ENCODE data around the gene ITPR1. TPM values are rescaled to one million over a fixed set of nuclear protein-coding genes. Genes with fewer than 3 reads are reported as not detected.

ITPR1 gene
- total RNA-seq, 1 experiment from 2014 or later, result 8.7 TPM

DNA sequence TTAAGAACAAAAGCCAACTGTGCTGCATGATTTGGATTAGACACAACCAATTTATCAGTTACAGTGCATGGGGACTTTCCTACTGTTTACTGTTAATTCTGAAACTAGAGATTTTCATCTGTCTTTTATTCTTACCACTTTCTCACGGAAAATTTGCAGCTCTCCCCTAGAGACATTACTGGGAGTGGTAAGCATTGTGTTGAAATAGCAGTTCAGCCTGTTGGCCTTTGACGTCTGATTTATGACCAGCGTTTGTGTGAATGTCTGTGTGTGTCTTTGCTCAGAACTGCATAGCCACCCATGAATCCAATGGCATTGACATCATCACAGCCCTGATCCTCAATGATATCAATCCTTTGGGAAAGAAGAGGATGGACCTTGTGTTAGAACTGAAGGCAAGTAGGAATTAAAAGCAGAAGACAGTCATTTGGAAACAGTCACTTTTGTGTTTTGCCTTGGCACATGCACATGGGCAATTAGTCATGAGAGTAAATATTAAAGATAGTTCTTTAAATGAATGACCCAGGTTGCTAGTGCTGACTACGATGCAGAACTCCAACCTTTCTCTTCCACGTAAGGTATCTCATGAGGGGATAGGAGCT is 283.9 kb downstream of the ITPR1 start:
- ATAC-seq (no peak), DNase-seq (ENCODE audit: low read depth, low spot score) (no peak)
- Histone ChIP-seq H3K27ac (ENCODE audit: low read length) (no peak overlapping the region), H3K36me3 (ENCODE audit: control insufficient read depth, insufficient read depth, low read length) (no peaks in the 10 kb centered on the region), H3K9me3 (ENCODE audit: control insufficient read depth, insufficient read depth, low read depth, low read length) (no peaks in the 10 kb centered on the region), H3K27me3 (ENCODE audit: control insufficient read depth, insufficient read depth, low read length) (no peaks in the 10 kb centered on the region), H3K4me3 (ENCODE audit: low read depth in 2 of 2, low read length in 2 of 2) (no peak overlapping the region), H3K4me1 (ENCODE audit: control insufficient read depth, insufficient read depth, low read length) (no peaks in the 10 kb centered on the region; the same call in none of the 2 replicates)
- CTCF ChIA-PET, result no interaction called here
- TF ChIP-seq, protein P1, sequence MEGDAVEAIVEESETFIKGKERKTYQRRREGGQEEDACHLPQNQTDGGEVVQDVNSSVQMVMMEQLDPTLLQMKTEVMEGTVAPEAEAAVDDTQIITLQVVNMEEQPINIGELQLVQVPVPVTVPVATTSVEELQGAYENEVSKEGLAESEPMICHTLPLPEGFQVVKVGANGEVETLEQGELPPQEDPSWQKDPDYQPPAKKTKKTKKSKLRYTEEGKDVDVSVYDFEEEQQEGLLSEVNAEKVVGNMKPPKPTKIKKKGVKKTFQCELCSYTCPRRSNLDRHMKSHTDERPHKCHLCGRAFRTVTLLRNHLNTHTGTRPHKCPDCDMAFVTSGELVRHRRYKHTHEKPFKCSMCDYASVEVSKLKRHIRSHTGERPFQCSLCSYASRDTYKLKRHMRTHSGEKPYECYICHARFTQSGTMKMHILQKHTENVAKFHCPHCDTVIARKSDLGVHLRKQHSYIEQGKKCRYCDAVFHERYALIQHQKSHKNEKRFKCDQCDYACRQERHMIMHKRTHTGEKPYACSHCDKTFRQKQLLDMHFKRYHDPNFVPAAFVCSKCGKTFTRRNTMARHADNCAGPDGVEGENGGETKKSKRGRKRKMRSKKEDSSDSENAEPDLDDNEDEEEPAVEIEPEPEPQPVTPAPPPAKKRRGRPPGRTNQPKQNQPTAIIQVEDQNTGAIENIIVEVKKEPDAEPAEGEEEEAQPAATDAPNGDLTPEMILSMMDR (IDR thresholded peaks at IDR 0.05), result no peak
- TF ChIP-seq, protein P2, sequence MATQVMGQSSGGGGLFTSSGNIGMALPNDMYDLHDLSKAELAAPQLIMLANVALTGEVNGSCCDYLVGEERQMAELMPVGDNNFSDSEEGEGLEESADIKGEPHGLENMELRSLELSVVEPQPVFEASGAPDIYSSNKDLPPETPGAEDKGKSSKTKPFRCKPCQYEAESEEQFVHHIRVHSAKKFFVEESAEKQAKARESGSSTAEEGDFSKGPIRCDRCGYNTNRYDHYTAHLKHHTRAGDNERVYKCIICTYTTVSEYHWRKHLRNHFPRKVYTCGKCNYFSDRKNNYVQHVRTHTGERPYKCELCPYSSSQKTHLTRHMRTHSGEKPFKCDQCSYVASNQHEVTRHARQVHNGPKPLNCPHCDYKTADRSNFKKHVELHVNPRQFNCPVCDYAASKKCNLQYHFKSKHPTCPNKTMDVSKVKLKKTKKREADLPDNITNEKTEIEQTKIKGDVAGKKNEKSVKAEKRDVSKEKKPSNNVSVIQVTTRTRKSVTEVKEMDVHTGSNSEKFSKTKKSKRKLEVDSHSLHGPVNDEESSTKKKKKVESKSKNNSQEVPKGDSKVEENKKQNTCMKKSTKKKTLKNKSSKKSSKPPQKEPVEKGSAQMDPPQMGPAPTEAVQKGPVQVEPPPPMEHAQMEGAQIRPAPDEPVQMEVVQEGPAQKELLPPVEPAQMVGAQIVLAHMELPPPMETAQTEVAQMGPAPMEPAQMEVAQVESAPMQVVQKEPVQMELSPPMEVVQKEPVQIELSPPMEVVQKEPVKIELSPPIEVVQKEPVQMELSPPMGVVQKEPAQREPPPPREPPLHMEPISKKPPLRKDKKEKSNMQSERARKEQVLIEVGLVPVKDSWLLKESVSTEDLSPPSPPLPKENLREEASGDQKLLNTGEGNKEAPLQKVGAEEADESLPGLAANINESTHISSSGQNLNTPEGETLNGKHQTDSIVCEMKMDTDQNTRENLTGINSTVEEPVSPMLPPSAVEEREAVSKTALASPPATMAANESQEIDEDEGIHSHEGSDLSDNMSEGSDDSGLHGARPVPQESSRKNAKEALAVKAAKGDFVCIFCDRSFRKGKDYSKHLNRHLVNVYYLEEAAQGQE (IDR thresholded peaks at IDR 0.05; ENCODE audit: insufficient read depth in 1 of 2, low read depth in 2 of 2, low read length in 1 of 2), result no peak
- TF ChIP-seq TCF7L2 (IDR thresholded peaks at IDR 0.05; ENCODE audit: low read depth, low read length), result no peak
- TF ChIP-seq POLR2AphosphoS5 (IDR thresholded peaks at IDR 0.05; ENCODE audit: low read depth, low read length), result no peak
- TF ChIP-seq SIN3A (IDR thresholded peaks at IDR 0.05; ENCODE audit: borderline replicate concordance, insufficient read depth, low read depth, low read length), result no peak
- in situ Hi-C loops (cut with HindIII; ENCODE audit: low pct_unique_long_range_greater_than_20kb, low sequenced_read_pairs), result no loop called here
- intact Hi-C loops (cut with micrococcal nuclease; ENCODE audit: unreplicated experiment), result no loop called here
- no TSS peak for BruUV-seq (replicated peaks)
- POLR2A ChIA-PET, result no interaction called here

DNA sequence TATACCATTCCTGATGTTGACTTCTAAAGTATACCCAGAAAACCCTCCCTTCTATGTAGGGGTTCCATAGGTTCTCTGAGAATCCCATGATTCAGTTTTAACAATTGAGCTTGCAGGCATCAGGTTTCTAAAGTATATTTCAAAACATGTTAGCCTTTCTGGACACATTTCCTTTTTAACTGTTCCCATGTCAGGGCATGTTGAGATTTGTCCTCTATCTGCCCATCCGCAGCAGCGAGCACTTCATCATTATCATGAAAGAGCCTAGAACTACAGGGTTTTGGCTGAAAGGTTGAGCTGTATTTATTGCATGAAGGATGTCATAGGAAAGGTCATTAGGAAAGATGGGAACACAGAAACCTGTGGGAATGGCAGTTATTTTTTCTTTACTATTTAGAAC is 285.0 kb downstream of the ITPR1 start:
- ATAC-seq, result no peak
- Histone ChIP-seq H3K9me3 (ENCODE audit: control insufficient read depth, insufficient read depth, low read depth, low read length) (no peaks in the 10 kb centered on the region), H3K36me3 (ENCODE audit: control insufficient read depth, insufficient read depth, low read length) (no peaks in the 10 kb centered on the region), H3K4me3 (ENCODE audit: low read depth in 2 of 2, low read length in 2 of 2) (no peak overlapping the region), H3K27ac (ENCODE audit: low read length) (no peak overlapping the region), H3K27me3 (ENCODE audit: control insufficient read depth, insufficient read depth, low read length) (no peaks in the 10 kb centered on the region), H3K4me1 (ENCODE audit: control insufficient read depth, insufficient read depth, low read length) (no peaks in the 10 kb centered on the region)
- ChIA-PET POLR2A (no interaction called here), CTCF (no interaction called here)
- no TSS peak for BruUV-seq (replicated peaks)
- TF ChIP-seq, protein P2 (IDR thresholded peaks at IDR 0.05; ENCODE audit: insufficient read depth in 1 of 2, low read depth in 2 of 2, low read length in 1 of 2), result no peak
- TF ChIP-seq SIN3A (IDR thresholded peaks at IDR 0.05; ENCODE audit: borderline replicate concordance, insufficient read depth, low read depth, low read length) (no peak), POLR2AphosphoS5 (IDR thresholded peaks at IDR 0.05; ENCODE audit: low read depth, low read length) (no peak), TCF7L2 (IDR thresholded peaks at IDR 0.05; ENCODE audit: low read depth, low read length) (no peak)
- TF ChIP-seq, protein P1 (IDR thresholded peaks at IDR 0.05), result no peak
- intact Hi-C loops (cut with micrococcal nuclease; ENCODE audit: unreplicated experiment), result no loop called here
- in situ Hi-C loops (cut with HindIII; ENCODE audit: low pct_unique_long_range_greater_than_20kb, low sequenced_read_pairs), result no loop called here
- DNase-seq (ENCODE audit: low read depth, low spot score), result no peak

Measured in Panc1 (cell line).